ENCODE measurements around the gene TOP3A. TPM values are rescaled to one million over a fixed set of nuclear protein-coding genes. Genes with fewer than 3 reads are reported as not detected.

Gene TOP3A
- polyA plus RNA-seq, 1 donor (not counting 4 experiments of a cell fraction or from before 2014, with no cell fraction given): 11.6 TPM

DNA sequence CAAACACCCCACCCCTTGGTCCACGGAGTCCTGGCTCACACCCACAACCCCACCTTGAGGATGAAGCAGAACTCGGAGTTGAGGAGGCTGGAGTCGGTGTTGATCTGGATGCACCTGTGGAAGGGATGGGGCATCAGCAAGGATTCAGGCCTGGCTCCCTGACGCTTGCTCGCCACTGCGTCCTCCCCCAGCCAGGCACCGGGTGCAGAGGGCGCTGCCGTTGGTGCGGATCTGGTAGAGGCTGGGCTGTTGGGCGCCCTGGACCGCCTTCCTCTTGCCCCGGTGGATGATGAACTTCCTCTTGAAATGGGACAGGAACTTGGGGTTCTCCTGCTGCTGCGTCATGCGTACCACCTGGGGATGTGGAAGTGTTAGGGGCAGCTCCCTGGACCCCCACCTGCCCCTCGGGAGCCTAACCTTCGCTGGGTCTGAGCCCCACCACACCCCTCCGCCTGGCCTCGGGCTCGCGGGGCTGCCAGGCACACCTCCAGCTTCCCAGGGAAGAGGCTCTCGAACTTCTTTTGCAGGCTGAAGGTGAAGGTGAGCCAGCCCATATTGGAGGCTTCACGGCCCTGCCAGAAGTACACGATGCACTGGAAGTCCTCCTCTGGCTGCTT lies 68.6 kb downstream of the TOP3A start:
- Histone ChIP-seq H3K27ac (ENCODE audit: control insufficient read depth, insufficient read depth, low read length) (no peak overlapping the region), H3K4me3 (ENCODE audit: control insufficient read depth in 2 of 3, extremely low read depth in 1 of 3, insufficient read depth in 2 of 3, low read depth in 1 of 3, low read length in 3 of 3) (no peak overlapping the region), H3K9me3 (ENCODE audit: control insufficient read depth, low read depth, low read length) (no peaks in the 10 kb centered on the region), H2AFZ (ENCODE audit: control insufficient read depth, low read length) (no peak overlapping the region), H3K79me2 (ENCODE audit: control insufficient read depth, insufficient read depth, low read length) (peaks cover 2% of the 10 kb centered on the region), H3K4me1 (ENCODE audit: control insufficient read depth, extremely low read depth, insufficient read depth, low read length) (peaks cover 27% of the 10 kb centered on the region), H4K20me1 (ENCODE audit: control insufficient read depth, extremely low read depth, insufficient read depth, low read length) (peaks cover 25% of the 10 kb centered on the region), H3K4me2 (ENCODE audit: control insufficient read depth, extremely low read depth, insufficient read depth, low read depth, low read length) (peak overlapping the region; percentile 50), H3K36me3 (ENCODE audit: control insufficient read depth in 2 of 2, extremely low read depth in 1 of 2, insufficient read depth in 2 of 2, low read length in 2 of 2) (peaks cover 55 to 60% of the 10 kb centered on the region in 2 experiments), H3K9me1 (ENCODE audit: control insufficient read depth, extremely low read depth, insufficient read depth, low read length) (no peaks in the 10 kb centered on the region), H3K27me3 (ENCODE audit: control insufficient read depth, extremely low read depth, insufficient read depth, low read length) (no peaks in the 10 kb centered on the region), H3K9ac (ENCODE audit: control insufficient read depth, extremely low read depth, insufficient read depth, low read length) (no peak overlapping the region)
- no peak for TF ChIP-seq EZH2 (IDR thresholded peaks at IDR 0.05; ENCODE audit: low read length)
- TF ChIP-seq, protein P1, sequence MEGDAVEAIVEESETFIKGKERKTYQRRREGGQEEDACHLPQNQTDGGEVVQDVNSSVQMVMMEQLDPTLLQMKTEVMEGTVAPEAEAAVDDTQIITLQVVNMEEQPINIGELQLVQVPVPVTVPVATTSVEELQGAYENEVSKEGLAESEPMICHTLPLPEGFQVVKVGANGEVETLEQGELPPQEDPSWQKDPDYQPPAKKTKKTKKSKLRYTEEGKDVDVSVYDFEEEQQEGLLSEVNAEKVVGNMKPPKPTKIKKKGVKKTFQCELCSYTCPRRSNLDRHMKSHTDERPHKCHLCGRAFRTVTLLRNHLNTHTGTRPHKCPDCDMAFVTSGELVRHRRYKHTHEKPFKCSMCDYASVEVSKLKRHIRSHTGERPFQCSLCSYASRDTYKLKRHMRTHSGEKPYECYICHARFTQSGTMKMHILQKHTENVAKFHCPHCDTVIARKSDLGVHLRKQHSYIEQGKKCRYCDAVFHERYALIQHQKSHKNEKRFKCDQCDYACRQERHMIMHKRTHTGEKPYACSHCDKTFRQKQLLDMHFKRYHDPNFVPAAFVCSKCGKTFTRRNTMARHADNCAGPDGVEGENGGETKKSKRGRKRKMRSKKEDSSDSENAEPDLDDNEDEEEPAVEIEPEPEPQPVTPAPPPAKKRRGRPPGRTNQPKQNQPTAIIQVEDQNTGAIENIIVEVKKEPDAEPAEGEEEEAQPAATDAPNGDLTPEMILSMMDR (optimal IDR thresholded peaks at IDR 0.05 in 1 of 3, IDR thresholded peaks at IDR 0.05 in 1 of 3, conservative IDR thresholded peaks at IDR 0.05 in 1 of 3; ENCODE audit: extremely low read depth in 1 of 3, insufficient read depth in 2 of 3, low read length in 3 of 3): no peak
- no peak for FAIRE-seq
- no peak for DNase-seq (ENCODE audit: low read depth, low spot score)
- dilution Hi-C loops (cut with MboI; ENCODE audit: extremely low pct_ligation_motif_present, low sequenced_read_pairs): no loop called here

DNA sequence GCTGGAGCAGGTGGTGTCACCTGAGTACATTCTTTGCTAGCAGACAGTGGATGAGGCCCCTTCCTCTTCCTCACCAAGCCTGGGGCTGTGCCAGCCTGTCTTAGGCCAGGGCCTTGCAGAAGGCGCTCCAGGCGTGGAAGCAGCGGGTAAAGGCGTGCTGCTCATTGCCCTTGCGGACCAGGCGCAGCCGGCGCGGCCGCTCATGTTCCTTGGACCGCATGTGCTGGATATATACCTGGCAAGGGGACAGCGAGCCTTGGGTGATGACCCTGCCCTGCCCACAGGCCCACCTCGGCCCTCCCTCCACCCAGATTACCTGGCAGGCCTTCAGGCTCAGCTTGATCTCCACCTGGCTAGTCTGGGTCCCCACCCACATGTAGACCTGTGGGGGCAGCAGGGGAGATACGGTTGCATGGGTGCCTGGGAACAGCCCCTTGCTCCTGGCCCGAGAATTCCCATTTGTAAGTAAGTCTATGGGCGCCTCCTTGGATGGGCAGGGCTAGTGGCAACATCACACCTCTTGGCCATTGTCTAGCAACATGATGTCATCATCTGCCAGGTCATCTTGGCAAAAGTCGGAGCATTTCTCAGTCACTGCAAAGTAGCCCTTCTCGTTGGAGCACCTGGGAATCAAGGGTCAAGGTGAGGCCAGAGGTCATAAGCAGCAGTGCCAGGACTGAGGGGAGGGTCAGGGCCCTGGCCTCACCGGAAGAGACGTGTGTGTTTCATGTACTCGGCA lies 69.6 kb downstream of the TOP3A start:
- no peak overlapping the region for H3K27ac ChIP-seq (ENCODE audit: control insufficient read depth, insufficient read depth, low read length)
- H4K20me1 ChIP-seq (ENCODE audit: control insufficient read depth, extremely low read depth, insufficient read depth, low read length): peaks cover 25% of the 10 kb centered on the region
- dilution Hi-C loops (cut with MboI; ENCODE audit: extremely low pct_ligation_motif_present, low sequenced_read_pairs): no loop called here
- peaks cover 2% of the 10 kb centered on the region for H3K79me2 ChIP-seq (ENCODE audit: control insufficient read depth, insufficient read depth, low read length)
- H3K4me1 ChIP-seq (ENCODE audit: control insufficient read depth, extremely low read depth, insufficient read depth, low read length): peaks cover 27% of the 10 kb centered on the region
- H3K36me3 ChIP-seq (ENCODE audit: control insufficient read depth in 2 of 2, extremely low read depth in 1 of 2, insufficient read depth in 2 of 2, low read length in 2 of 2): peaks cover 45 to 54% of the 10 kb centered on the region in 2 experiments
- FAIRE-seq: no peak
- no peaks in the 10 kb centered on the region for H3K9me1 ChIP-seq (ENCODE audit: control insufficient read depth, extremely low read depth, insufficient read depth, low read length)
- no peak overlapping the region for H2AFZ ChIP-seq (ENCODE audit: control insufficient read depth, low read length)
- no peak overlapping the region for H3K4me2 ChIP-seq (ENCODE audit: control insufficient read depth, extremely low read depth, insufficient read depth, low read depth, low read length)
- TF ChIP-seq EZH2 (IDR thresholded peaks at IDR 0.05; ENCODE audit: low read length): no peak
- TF ChIP-seq, protein P1 (optimal IDR thresholded peaks at IDR 0.05 in 1 of 3, IDR thresholded peaks at IDR 0.05 in 1 of 3, conservative IDR thresholded peaks at IDR 0.05 in 1 of 3; ENCODE audit: extremely low read depth in 1 of 3, insufficient read depth in 2 of 3, low read length in 3 of 3): no peak
- no peak overlapping the region for H3K4me3 ChIP-seq (ENCODE audit: control insufficient read depth in 2 of 3, extremely low read depth in 1 of 3, insufficient read depth in 2 of 3, low read depth in 1 of 3, low read length in 3 of 3)
- no peaks in the 10 kb centered on the region for H3K9me3 ChIP-seq (ENCODE audit: control insufficient read depth, low read depth, low read length)
- H3K27me3 ChIP-seq (ENCODE audit: control insufficient read depth, extremely low read depth, insufficient read depth, low read length): no peaks in the 10 kb centered on the region
- no peak for DNase-seq (ENCODE audit: low read depth, low spot score)
- no peak overlapping the region for H3K9ac ChIP-seq (ENCODE audit: control insufficient read depth, extremely low read depth, insufficient read depth, low read length)

Measured in keratinocyte (primary cell).